ENCODE results near the gene GABBR1. TPM values are rescaled to one million over a fixed set of nuclear protein-coding genes. Genes with fewer than 3 reads are reported as not detected.
A peak's percentile ranks its signal among the peaks of the same experiment; 100 is the strongest.

Gene GABBR1
- total RNA-seq (46.7 TPM), polyA plus RNA-seq (ENCODE audit: insufficient read depth, low read depth, low replicate concordance) (12.7 TPM)
- long read RNA-seq, donor 1, partial matches to known transcripts: 0 of 6 reads
- long read RNA-seq, donor 1, other reads (novel, unspliced or antisense): 0 of 6 reads
- long read RNA-seq, donor 2, transcript GABBR1-207 (4 exons, 1,252 nt): major isoform, 6 of 14 reads
- long read RNA-seq, donor 2, partial matches to known transcripts: 8 of 14 reads
- long read RNA-seq, donor 2, other reads (novel, unspliced or antisense): 0 of 14 reads
- long read RNA-seq, donor 3, partial matches to known transcripts: 0 of 2 reads
- long read RNA-seq, donor 3, other reads (novel, unspliced or antisense): 0 of 2 reads
- long read RNA-seq, donor 4, partial matches to known transcripts: 73 of 78 reads
- long read RNA-seq, donor 4, other reads (novel, unspliced or antisense): 0 of 78 reads
- long read RNA-seq, donor 5: 0 reads
- long read RNA-seq, donor 6, partial matches to known transcripts: 0 of 1 reads
- long read RNA-seq, donor 6, other reads (novel, unspliced or antisense): 0 of 1 reads
- long read RNA-seq, donor 7, partial matches to known transcripts: 7 of 25 reads
- long read RNA-seq, donor 7, other reads (novel, unspliced or antisense): 14 of 25 reads
- long read RNA-seq, donor 8, partial matches to known transcripts: 0 of 1 reads
- long read RNA-seq, donor 8, other reads (novel, unspliced or antisense): 0 of 1 reads
- long read RNA-seq, donor 9, partial matches to known transcripts: 0 of 2 reads
- long read RNA-seq, donor 9, other reads (novel, unspliced or antisense): 0 of 2 reads
- long read RNA-seq, donor 10, partial matches to known transcripts: 6 of 11 reads
- long read RNA-seq, donor 10, other reads (novel, unspliced or antisense): 0 of 11 reads

DNA sequence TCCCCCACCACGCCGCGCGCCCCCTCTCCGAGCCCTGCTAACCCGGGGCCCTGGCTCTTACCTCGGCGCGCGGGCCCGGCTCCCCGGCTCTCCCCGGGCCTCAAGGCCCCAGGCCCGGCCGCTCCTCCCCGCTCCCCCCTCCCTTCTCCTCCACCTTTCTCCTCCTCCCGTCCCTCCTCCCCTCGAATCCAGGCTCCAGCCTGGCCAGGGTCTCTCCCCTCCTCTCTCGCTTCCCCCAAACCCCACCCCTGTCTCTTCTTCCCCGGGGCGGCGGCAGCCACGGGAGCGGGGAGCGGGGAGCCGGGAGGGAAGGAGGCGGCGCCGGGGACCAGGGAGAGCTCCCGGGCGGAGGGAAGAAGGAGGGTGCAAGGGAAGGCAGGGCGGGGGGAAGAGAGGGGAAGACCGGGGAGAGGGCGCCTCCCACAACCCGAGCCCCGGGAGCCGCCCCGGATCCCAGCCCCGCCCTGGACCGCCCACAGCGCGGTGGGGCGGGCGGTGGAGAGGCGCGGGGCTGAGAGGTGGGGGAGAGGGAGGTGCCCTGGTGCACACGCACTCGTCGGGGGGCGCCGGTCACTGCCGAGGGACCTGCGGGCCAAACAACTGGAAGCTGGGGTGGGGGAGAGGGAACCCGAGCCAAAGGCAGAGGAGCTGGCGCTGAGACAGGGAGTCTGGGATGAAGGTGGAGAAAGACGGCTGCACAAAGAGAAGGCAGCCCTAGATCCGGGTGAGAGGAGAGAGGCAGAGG, at the start of gene GABBR1:
GABBR1 (minus strand) TSS at position 395 of the 745 bp plus-strand sequence. CDS start 798 bp downstream, outside the sequence.
- intact Hi-C loops (cut with DNase I): no loop called here
- TF ChIP-seq, protein P1, sequence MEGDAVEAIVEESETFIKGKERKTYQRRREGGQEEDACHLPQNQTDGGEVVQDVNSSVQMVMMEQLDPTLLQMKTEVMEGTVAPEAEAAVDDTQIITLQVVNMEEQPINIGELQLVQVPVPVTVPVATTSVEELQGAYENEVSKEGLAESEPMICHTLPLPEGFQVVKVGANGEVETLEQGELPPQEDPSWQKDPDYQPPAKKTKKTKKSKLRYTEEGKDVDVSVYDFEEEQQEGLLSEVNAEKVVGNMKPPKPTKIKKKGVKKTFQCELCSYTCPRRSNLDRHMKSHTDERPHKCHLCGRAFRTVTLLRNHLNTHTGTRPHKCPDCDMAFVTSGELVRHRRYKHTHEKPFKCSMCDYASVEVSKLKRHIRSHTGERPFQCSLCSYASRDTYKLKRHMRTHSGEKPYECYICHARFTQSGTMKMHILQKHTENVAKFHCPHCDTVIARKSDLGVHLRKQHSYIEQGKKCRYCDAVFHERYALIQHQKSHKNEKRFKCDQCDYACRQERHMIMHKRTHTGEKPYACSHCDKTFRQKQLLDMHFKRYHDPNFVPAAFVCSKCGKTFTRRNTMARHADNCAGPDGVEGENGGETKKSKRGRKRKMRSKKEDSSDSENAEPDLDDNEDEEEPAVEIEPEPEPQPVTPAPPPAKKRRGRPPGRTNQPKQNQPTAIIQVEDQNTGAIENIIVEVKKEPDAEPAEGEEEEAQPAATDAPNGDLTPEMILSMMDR (IDR thresholded peaks at IDR 0.05; ENCODE audit: borderline replicate concordance, extremely low read depth, insufficient read depth): no peak
- Histone ChIP-seq H3K27ac (ENCODE audit: low read depth in 2 of 2, low read length in 2 of 2) (no peak within 1 kb of the TSS), H3K36me3 (ENCODE audit: control insufficient read depth in 2 of 3, insufficient read depth in 3 of 3, low read length in 3 of 3) (no peaks in the 10 kb centered on the region), H3K9ac (ENCODE audit: low read length in 3 of 3) (peak within 1 kb of the TSS; percentile 22 to 65 (median 58)), H3K9me3 (ENCODE audit: control insufficient read depth in 2 of 3, insufficient read depth in 1 of 3, low read length in 3 of 3) (no peaks in the 10 kb centered on the region), H3K27me3 (ENCODE audit: control insufficient read depth, insufficient read depth, low read length) (no peaks in the 10 kb centered on the region), H3K4me1 (ENCODE audit: control insufficient read depth in 2 of 3, insufficient read depth in 2 of 3, low read depth in 1 of 3, low read length in 3 of 3) (peaks cover 0 to 13% (median 0%) of the 10 kb centered on the region in 3 donors), H3K4me3 (ENCODE audit: low read length in 3 of 3) (peak within 1 kb of the TSS; percentile 56 to 72 (median 70))
- FAIRE-seq: no peak
- DNase-seq: peak; percentile 95 to 98 (median 96)

- DNase-seq: no peak
- Histone ChIP-seq H3K4me1 (ENCODE audit: control insufficient read depth in 2 of 3, insufficient read depth in 2 of 3, low read depth in 1 of 3, low read length in 3 of 3) (no peaks in the 10 kb centered on the region), H3K27ac (ENCODE audit: low read depth in 2 of 2, low read length in 2 of 2) (no peak overlapping the region), H3K27me3 (ENCODE audit: control insufficient read depth, insufficient read depth, low read length) (no peaks in the 10 kb centered on the region), H3K9me3 (ENCODE audit: control insufficient read depth in 2 of 3, insufficient read depth in 1 of 3, low read length in 3 of 3) (no peaks in the 10 kb centered on the region), H3K4me3 (ENCODE audit: low read length in 3 of 3) (no peak overlapping the region), H3K9ac (ENCODE audit: low read length in 3 of 3) (no peak overlapping the region), H3K36me3 (ENCODE audit: control insufficient read depth in 2 of 3, insufficient read depth in 3 of 3, low read length in 3 of 3) (no peaks in the 10 kb centered on the region)
- TF ChIP-seq, protein P1 (IDR thresholded peaks at IDR 0.05; ENCODE audit: borderline replicate concordance, extremely low read depth, insufficient read depth): no peak
- intact Hi-C loops (cut with DNase I): no loop called here
- no peak for FAIRE-seq
Observed at GRCh38 chr6:29681811-29682210, 48.8 kb upstream of the GABBR1 start.

GRCh38 chr6:29680904-29681303, 47.9 kb upstream of the GABBR1 start, which contains the start of gene ZFP57:
TSS of gene ZFP57 (minus strand) at chr6:29681152. CDS start at chr6:29677003, 4,149 bp downstream.
- no peaks in the 10 kb centered on the region for H3K9me3 ChIP-seq (ENCODE audit: control insufficient read depth in 2 of 3, insufficient read depth in 1 of 3, low read length in 3 of 3)
- H3K36me3 ChIP-seq (ENCODE audit: control insufficient read depth in 2 of 3, insufficient read depth in 3 of 3, low read length in 3 of 3): no peaks in the 10 kb centered on the region
- H3K9ac ChIP-seq (ENCODE audit: low read length in 3 of 3): no peak within 1 kb of the TSS
- FAIRE-seq (no peak), DNase-seq (no peak)
- TF ChIP-seq, protein P1 (IDR thresholded peaks at IDR 0.05; ENCODE audit: borderline replicate concordance, extremely low read depth, insufficient read depth): no peak
- no peak within 1 kb of the TSS for H3K27ac ChIP-seq (ENCODE audit: low read depth in 2 of 2, low read length in 2 of 2)
- intact Hi-C loops (cut with DNase I): no loop called here
- H3K4me1 ChIP-seq (ENCODE audit: control insufficient read depth in 2 of 3, insufficient read depth in 2 of 3, low read depth in 1 of 3, low read length in 3 of 3): no peaks in the 10 kb centered on the region
- H3K4me3 ChIP-seq (ENCODE audit: low read length in 3 of 3): no peak within 1 kb of the TSS
- no peaks in the 10 kb centered on the region for H3K27me3 ChIP-seq (ENCODE audit: control insufficient read depth, insufficient read depth, low read length)

All from kidney (tissue), 22 donors.